GM10847 (cell line): ENCODE measurements around the gene PECR.

Experiments
- POLR2A ChIP-seq: IDR thresholded peaks from 2 replicates; pipeline ENCODE4 v1.6.1; 2011; ENCODE audit not compliant: insufficient read length; ENCODE audit errors: extremely low read depth

Gene PECR

DNA sequence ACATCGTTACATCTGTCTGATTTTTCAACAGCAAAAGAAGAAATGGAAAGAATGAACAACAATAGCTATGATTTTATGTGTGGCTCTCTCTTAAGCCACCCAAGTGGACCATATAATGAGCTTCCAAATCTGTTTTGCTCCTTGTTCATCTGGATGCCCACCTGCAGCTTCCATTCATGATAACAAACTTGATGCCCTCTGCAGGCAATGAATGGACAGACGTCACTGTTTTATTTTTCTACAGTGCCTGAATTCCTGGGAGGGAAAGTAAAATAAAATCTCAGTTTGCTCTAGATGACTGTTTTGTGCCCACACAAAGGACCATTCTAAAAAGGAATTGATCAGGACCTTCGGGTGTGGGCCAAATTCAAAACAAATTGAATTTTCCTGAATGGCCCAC, 73.2 kb downstream of the PECR start:
- TF ChIP-seq POLR2A, result no peak

GRCh38 chr2:216006164-216006663, 75.4 kb downstream of the PECR start:
- TF ChIP-seq POLR2A, result no peak

GRCh38 chr2:216004697-216005283, 76.8 kb downstream of the PECR start:
- TF ChIP-seq POLR2A, result no peak

GRCh38 chr2:216003876-216004696, 77.5 kb downstream of the PECR start:
- no peak for TF ChIP-seq POLR2A

GRCh38 chr2:216002693-216003092, 78.9 kb downstream of the PECR start:
- no peak for TF ChIP-seq POLR2A

DNA sequence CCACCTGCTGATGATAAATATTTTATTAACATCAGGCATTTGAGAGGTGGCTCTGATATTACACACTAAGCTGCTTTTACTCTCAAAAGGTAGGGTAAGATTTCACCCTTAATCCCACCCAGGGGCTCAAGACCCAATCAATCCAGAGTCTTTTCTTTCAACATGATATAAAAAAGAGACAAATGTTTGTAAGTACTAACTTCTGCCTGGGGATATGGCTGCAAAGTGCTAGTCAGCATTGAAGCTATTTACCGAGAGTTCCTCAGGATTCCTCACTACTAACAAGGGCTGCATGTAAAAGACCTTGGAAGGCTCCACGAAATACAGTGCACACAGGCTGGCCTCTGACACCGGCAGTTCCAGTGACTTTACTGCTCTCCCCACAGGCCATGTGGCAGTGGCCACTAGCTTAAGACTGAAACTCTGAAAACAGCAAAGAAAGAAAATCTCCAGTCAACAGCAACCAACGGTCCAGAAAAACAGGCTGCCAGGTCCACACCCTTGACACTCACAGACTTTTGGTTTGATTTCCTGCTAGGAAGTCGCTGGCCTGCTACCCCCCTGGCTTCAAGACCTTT, 79.4 kb downstream of the PECR start:
- TF ChIP-seq POLR2A, result no peak

GRCh38 chr2:216001216-216002100, 80.2 kb downstream of the PECR start:
- TF ChIP-seq POLR2A, result no peak

DNA sequence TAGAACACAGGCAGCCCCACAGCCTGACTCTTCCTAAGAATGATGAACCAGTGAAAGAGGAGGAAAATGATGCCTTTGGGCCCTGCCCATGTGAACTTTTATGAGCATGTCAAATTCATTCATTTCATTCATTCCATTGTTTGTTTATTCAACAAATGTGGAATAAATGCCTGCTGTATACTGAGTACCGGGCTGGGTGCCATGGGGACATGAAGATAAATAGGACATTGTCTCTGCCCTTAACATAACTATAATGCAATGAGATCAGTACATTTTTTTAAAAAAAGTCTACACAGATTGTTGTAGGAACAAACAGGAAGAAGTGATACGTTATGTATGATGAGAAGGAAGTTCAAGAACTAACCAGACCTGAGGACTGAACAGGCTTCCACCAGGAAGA, 83.0 kb downstream of the PECR start:
- no peak for TF ChIP-seq POLR2A

- no peak for TF ChIP-seq POLR2A
Measured at GRCh38 chr2:215997219-215997618, 84.4 kb downstream of the PECR start.

GRCh38 chr2:215994911-215995310, 86.7 kb downstream of the PECR start:
- TF ChIP-seq POLR2A, result no peak
